DOHH2 (cell line): Measurements from ENCODE around the gene COPZ1.

Experiments
- H3F3A ChIP-seq: fragments of 200-600 bp; sonication (generic), shearing (Covaris generic); 2 replicates; pipeline ENCODE4 v1.6.0; 2016; ENCODE audit warnings: antibody characterized with exemption, mild to moderate bottlenecking; ENCODE audit not compliant: control insufficient read depth, insufficient read depth
- H3K27ac ChIP-seq: fragments of 200-600 bp; sonication (generic); 2 replicates; pipeline ENCODE4 v1.5.1; 2014; ENCODE audit warnings: low read depth, mild to moderate bottlenecking, low read length, moderate library complexity
- H3K27me3 ChIP-seq: fragments of 200-600 bp; sonication (generic); 2 replicates; pipeline ENCODE4 v1.6.1; 2014; ENCODE audit warnings: mild to moderate bottlenecking, low read length, mixed read lengths; ENCODE audit not compliant: control insufficient read depth
- H3K36me3 ChIP-seq: fragments of 200-600 bp; sonication (generic); 2 replicates; pipeline ENCODE4 v1.6.1; 2014; ENCODE audit warnings: mild to moderate bottlenecking, low read length, moderate library complexity, mixed read lengths; ENCODE audit not compliant: control insufficient read depth
- H3K4me1 ChIP-seq: fragments of 200-600 bp; sonication (generic); 2 replicates; pipeline ENCODE4 v1.6.1; 2014; ENCODE audit warnings: mild to moderate bottlenecking, low read length, mixed read lengths; ENCODE audit not compliant: control insufficient read depth
- H3K4me2 ChIP-seq: fragments of 200-600 bp; sonication (generic); 2 replicates; pipeline ENCODE4 v1.6.0; 2014; ENCODE audit warnings: mild to moderate bottlenecking, low read length, moderate library complexity
- H3K4me3 ChIP-seq: fragments of 200-600 bp; sonication (generic); 2 replicates; pipeline ENCODE4 v1.5.1; 2014; ENCODE audit warnings: mild to moderate bottlenecking, low read length, mixed read lengths
- H3K79me2 ChIP-seq: fragments of 200-600 bp; sonication (generic); 2 replicates; pipeline ENCODE4 v1.6.1; 2014; ENCODE audit warnings: mild to moderate bottlenecking, low read length, mixed read lengths; ENCODE audit not compliant: control insufficient read depth
- H3K9me2 ChIP-seq: fragments of 200-600 bp; sonication (generic); replicated peaks from 2 replicates; pipeline ENCODE4 v1.6.1; 2014; ENCODE audit warnings: mild to moderate bottlenecking, low read length, mixed read lengths; ENCODE audit not compliant: control insufficient read depth
- H3K9me3 ChIP-seq: fragments of 200-600 bp; sonication (generic); 2 replicates; pipeline ENCODE4 v1.6.1; 2014; ENCODE audit warnings: antibody characterized with exemption, low read length, mixed read lengths; ENCODE audit not compliant: control insufficient read depth, insufficient read depth
- H4K20me1 ChIP-seq: fragments of 200-600 bp; sonication (generic); 2 replicates; pipeline ENCODE4 v1.6.0; 2014; ENCODE audit warnings: low read depth, mild to moderate bottlenecking, antibody characterized with exemption, low read length, moderate library complexity; ENCODE audit not compliant: control insufficient read depth, insufficient read depth
- CTCF ChIP-seq: fragments of 200-600 bp; sonication (generic); IDR thresholded peaks from one replicate; pipeline ENCODE4 v1.5.1; 2014; ENCODE audit warnings: antibody characterized with exemption, mild to moderate bottlenecking, low read depth, low read length; ENCODE audit not compliant: poor library complexity, severe bottlenecking
- EZH2phosphoT487 ChIP-seq: fragments of 200-600 bp; sonication (generic); IDR thresholded peaks from 2 replicates; pipeline ENCODE4 v1.6.1; 2017; ENCODE audit warnings: borderline replicate concordance, mild to moderate bottlenecking, antibody characterized with exemption, low read length, moderate library complexity, mixed read lengths

The COPZ1 gene

DNA sequence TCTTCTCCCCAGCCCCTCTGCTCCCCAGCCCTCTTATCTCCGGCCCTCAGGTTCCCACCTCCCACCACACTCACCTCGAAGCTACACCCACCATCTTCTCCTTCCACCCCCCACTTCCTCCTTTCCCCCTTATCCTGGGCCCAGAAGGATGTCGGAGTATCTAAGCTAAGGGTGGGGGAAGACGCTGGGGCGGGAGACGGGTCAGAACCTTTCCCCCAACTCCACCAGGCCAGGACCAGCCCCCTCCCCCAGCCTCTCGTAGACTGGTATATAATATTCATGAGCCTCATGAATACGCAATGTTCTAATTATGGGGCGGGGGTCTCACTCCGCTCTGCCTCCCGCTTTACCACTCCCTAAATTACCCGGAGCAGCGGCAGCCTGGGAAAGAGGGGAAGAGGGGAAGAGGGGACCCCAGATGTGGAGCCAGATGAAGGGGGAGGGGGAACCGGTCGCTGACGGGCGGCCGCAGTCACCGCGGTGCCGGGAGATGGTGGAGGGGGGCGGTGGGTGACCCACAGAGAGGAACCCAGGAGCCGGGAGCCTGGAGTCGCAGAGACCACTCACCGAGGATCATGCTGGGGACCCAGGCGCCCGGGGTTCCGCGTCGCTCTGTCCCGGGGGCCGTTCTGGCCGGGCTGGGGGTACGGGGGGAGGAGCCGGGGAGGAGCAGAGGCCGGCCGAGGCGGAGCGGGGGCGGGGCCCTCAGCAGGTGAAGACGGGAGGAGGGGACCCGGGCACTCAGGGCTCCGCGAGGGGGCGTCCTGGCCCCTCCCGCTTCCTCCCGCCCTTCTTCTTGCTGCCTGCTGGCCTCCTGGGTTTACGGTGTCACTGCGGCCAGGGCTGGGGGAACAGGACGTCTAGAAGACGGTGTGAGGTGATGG, 66.0 kb downstream of the COPZ1 start:
- H3K27ac ChIP-seq, result no peak overlapping the region
- no peaks in the 10 kb centered on the region for H4K20me1 ChIP-seq
- no peaks in the 10 kb centered on the region for H3K79me2 ChIP-seq
- no peaks in the 10 kb centered on the region for H3K9me2 ChIP-seq
- peaks cover 20% of the 10 kb centered on the region for H3K4me1 ChIP-seq
- no peaks in the 10 kb centered on the region for H3K27me3 ChIP-seq
- no peaks in the 10 kb centered on the region for H3F3A ChIP-seq
- TF ChIP-seq CTCF (peak; percentile 54), EZH2phosphoT487 (no peak)
- no peaks in the 10 kb centered on the region for H3K9me3 ChIP-seq
- H3K4me3 ChIP-seq, result peak overlapping the region; percentile 89
- peak overlapping the region; percentile 98 for H3K4me2 ChIP-seq
- no peaks in the 10 kb centered on the region for H3K36me3 ChIP-seq

- Histone ChIP-seq H3K79me2 (no peaks in the 10 kb centered on the region), H3F3A (no peaks in the 10 kb centered on the region), H4K20me1 (no peaks in the 10 kb centered on the region), H3K4me1 (peaks cover 20% of the 10 kb centered on the region), H3K4me2 (no peak overlapping the region), H3K27me3 (no peaks in the 10 kb centered on the region), H3K9me2 (no peaks in the 10 kb centered on the region), H3K27ac (no peak overlapping the region), H3K4me3 (no peak overlapping the region), H3K36me3 (no peaks in the 10 kb centered on the region), H3K9me3 (no peaks in the 10 kb centered on the region)
- TF ChIP-seq CTCF, result no peak
- no peak for TF ChIP-seq EZH2phosphoT487
Observed at GRCh38 chr12:54392485-54393206, 67.7 kb downstream of the COPZ1 start.

- Histone ChIP-seq H3K4me2 (no peak overlapping the region), H3K4me3 (no peak overlapping the region), H3K9me2 (no peaks in the 10 kb centered on the region), H4K20me1 (no peaks in the 10 kb centered on the region), H3K9me3 (no peaks in the 10 kb centered on the region), H3K4me1 (peaks cover 20% of the 10 kb centered on the region), H3K79me2 (no peaks in the 10 kb centered on the region), H3K36me3 (no peaks in the 10 kb centered on the region), H3F3A (no peaks in the 10 kb centered on the region), H3K27me3 (no peaks in the 10 kb centered on the region), H3K27ac (no peak overlapping the region)
- TF ChIP-seq EZH2phosphoT487, result no peak
- no peak for TF ChIP-seq CTCF
Observed at GRCh38 chr12:54393207-54393609, 68.3 kb downstream of the COPZ1 start.
